ENCODE data around the gene MLLT3.

Gene MLLT3

DNA sequence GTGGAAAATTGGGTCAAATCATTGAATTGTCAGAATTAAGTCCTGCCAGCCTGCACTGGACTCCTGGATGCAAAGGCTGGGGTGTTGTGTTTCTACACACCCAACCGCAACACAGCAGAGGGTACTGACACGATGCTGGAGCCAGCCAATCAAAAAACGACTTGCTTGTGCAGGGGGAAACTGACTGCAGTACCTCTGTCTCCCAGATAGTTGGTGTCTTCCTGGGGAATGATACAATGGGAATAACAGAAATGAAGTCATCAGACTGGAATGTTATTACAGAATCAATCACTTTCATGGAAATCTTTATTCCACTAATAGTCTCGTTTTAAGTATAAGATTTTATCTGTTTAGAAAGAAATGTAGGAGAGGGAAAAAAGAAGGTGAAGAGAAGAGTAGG, 330.3 kb downstream of the MLLT3 start:
- no peak for DNase-seq

All from NCI-H1694 treated with DMSO at 0.1 percent for 48 hours (cell line).